HG02970 (cell line): Measurements from ENCODE around the gene RIPPLY3.
"Not testable (repeated sequence)": the region's sequence is repeated elsewhere in the genome, so short reads cannot be mapped to it uniquely, and the experiment has no call there.

Source experiments
- ATAC-seq: cut with Tn5 transposase; IDR thresholded peaks from one replicate; pipeline ENCODE4 v1.9.1; 2021; ENCODE audit warnings: mild to moderate bottlenecking, moderate library complexity, moderate number of reproducible peaks; ENCODE audit not compliant: unreplicated experiment, low FRiP score

The RIPPLY3 gene

GRCh38 chr21:37005548-37006485 is 685 bp upstream of the RIPPLY3 start:
- ATAC-seq, result no peak

- no peak for ATAC-seq
These were observed 2.2 kb downstream of the RIPPLY3 start for GRCh38 chr21:37008724-37009123.

GRCh38 chr21:37009740-37010341 is 3.3 kb downstream of the RIPPLY3 start:
- peak; percentile 92 for ATAC-seq

- no peak for ATAC-seq
These were observed 11.6 kb downstream of the RIPPLY3 start for GRCh38 chr21:37017951-37018679.

GRCh38 chr21:37026499-37026898 is 20.0 kb downstream of the RIPPLY3 start:
- ATAC-seq, result no peak

- no peak for ATAC-seq
These were observed 22.1 kb downstream of the RIPPLY3 start for GRCh38 chr21:37028570-37028969.

- ATAC-seq, result no peak
These were observed 24.4 kb downstream of the RIPPLY3 start for GRCh38 chr21:37030864-37031263.

GRCh38 chr21:37032293-37032692 is 25.8 kb downstream of the RIPPLY3 start:
- no peak for ATAC-seq

GRCh38 chr21:37032877-37033471 is 26.5 kb downstream of the RIPPLY3 start:
- ATAC-seq, result no peak

GRCh38 chr21:37034394-37034793 is 27.9 kb downstream of the RIPPLY3 start:
- not testable (repeated sequence) for ATAC-seq

- ATAC-seq, result no peak
These were observed 29.7 kb downstream of the RIPPLY3 start for GRCh38 chr21:37036177-37036576.

- ATAC-seq, result no peak
These were observed 33.0 kb downstream of the RIPPLY3 start for GRCh38 chr21:37039411-37040075.

GRCh38 chr21:37040212-37040611 is 33.7 kb downstream of the RIPPLY3 start:
- no peak for ATAC-seq

- ATAC-seq, result no peak
These were observed 35.3 kb downstream of the RIPPLY3 start for GRCh38 chr21:37041706-37042271.

GRCh38 chr21:37043818-37044217 is 37.3 kb downstream of the RIPPLY3 start:
- ATAC-seq, result no peak

GRCh38 chr21:37044643-37045042 is 38.1 kb downstream of the RIPPLY3 start:
- no peak for ATAC-seq

GRCh38 chr21:37045149-37045548 is 38.6 kb downstream of the RIPPLY3 start:
- no peak for ATAC-seq

- no peak for ATAC-seq
These were observed 39.1 kb downstream of the RIPPLY3 start for GRCh38 chr21:37045556-37045955.

- ATAC-seq, result no peak
These were observed 40.6 kb downstream of the RIPPLY3 start for GRCh38 chr21:37047079-37047478.

- ATAC-seq, result not testable (repeated sequence)
These were observed 43.2 kb downstream of the RIPPLY3 start for GRCh38 chr21:37049741-37050140.
